ENCODE data around the gene SLC26A1.
"Not testable (repeated sequence)": the region's sequence is repeated elsewhere in the genome, so short reads cannot be mapped to it uniquely, and the experiment has no call there.

The SLC26A1 gene

GRCh38 chr4:982814-983213 is 10.4 kb downstream of the SLC26A1 start:
- DNase-seq: no peak

GRCh38 chr4:982291-982690 is 10.9 kb downstream of the SLC26A1 start:
- DNase-seq: no peak

GRCh38 chr4:978957-979701 is 14.1 kb downstream of the SLC26A1 start:
- DNase-seq: no peak

- not testable (repeated sequence) for DNase-seq
Measured at GRCh38 chr4:976016-976415, 17.2 kb downstream of the SLC26A1 start.

GRCh38 chr4:974668-975067 is 18.5 kb downstream of the SLC26A1 start:
- no peak for DNase-seq

GRCh38 chr4:973431-974397 is 19.5 kb downstream of the SLC26A1 start, which contains the start of gene DGKQ:
DGKQ (minus strand) TSS chr4:973569; CDS start chr4:973482, 87 bp downstream.
- DNase-seq: peak; percentile 50

- peak; percentile 33 for DNase-seq
Measured at GRCh38 chr4:972651-973424, 20.4 kb downstream of the SLC26A1 start.

GRCh38 chr4:971666-972500 is 21.3 kb downstream of the SLC26A1 start:
- no peak for DNase-seq

GRCh38 chr4:970854-971520 is 22.2 kb downstream of the SLC26A1 start:
- no peak for DNase-seq

GRCh38 chr4:970046-970745 is 23.0 kb downstream of the SLC26A1 start:
- peak; percentile 14 for DNase-seq

GRCh38 chr4:968621-969394 is 24.4 kb downstream of the SLC26A1 start:
- DNase-seq: no peak

GRCh38 chr4:968221-968620 is 25.0 kb downstream of the SLC26A1 start:
- DNase-seq: no peak

GRCh38 chr4:967113-968104 is 25.8 kb downstream of the SLC26A1 start:
- no peak for DNase-seq

- DNase-seq: no peak
Measured at GRCh38 chr4:966266-967112, 26.7 kb downstream of the SLC26A1 start.

GRCh38 chr4:965766-966134 is 27.5 kb downstream of the SLC26A1 start:
- DNase-seq: no peak

GRCh38 chr4:965048-965765 is 28.0 kb downstream of the SLC26A1 start:
- no peak for DNase-seq
